ENCODE data around the gene TSNAX. TPM values are rescaled to one million over a fixed set of nuclear protein-coding genes. Genes with fewer than 3 reads are reported as not detected.
"Not testable (repeated sequence)": the region's sequence is repeated elsewhere in the genome, so short reads cannot be mapped to it uniquely, and the experiment has no call there.

The TSNAX gene
- total RNA-seq, 1 donor from 2014 or later = 44.1 TPM

DNA sequence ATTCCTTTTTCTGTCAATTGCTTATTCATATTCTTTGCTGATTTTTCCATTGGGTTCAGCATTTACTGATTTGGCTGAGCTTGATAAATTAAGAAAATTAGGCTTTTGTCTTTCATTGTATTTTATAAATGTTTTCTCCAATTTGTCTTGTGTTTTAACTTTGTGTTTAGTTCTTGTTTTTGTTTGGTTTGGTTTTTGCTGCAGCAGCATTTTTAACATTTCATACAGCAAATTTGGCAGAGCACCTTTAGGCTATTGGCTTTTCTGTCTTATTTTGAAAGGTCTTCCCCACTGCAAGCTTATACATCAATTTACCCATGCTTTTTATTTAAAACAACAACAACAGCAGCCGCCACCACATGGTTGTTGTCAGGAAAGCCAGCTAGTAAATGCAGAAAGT is 64.3 kb downstream of the TSNAX start:
- TF ChIP-seq, protein P1, sequence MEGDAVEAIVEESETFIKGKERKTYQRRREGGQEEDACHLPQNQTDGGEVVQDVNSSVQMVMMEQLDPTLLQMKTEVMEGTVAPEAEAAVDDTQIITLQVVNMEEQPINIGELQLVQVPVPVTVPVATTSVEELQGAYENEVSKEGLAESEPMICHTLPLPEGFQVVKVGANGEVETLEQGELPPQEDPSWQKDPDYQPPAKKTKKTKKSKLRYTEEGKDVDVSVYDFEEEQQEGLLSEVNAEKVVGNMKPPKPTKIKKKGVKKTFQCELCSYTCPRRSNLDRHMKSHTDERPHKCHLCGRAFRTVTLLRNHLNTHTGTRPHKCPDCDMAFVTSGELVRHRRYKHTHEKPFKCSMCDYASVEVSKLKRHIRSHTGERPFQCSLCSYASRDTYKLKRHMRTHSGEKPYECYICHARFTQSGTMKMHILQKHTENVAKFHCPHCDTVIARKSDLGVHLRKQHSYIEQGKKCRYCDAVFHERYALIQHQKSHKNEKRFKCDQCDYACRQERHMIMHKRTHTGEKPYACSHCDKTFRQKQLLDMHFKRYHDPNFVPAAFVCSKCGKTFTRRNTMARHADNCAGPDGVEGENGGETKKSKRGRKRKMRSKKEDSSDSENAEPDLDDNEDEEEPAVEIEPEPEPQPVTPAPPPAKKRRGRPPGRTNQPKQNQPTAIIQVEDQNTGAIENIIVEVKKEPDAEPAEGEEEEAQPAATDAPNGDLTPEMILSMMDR (IDR thresholded peaks at IDR 0.05) = no peak
- no peaks in the 10 kb centered on the region for H3K27me3 Mint-ChIP-seq (ENCODE audit: unreplicated experiment)
- no peaks in the 10 kb centered on the region for H3K9me3 Mint-ChIP-seq (ENCODE audit: unreplicated experiment)
- no peak for DNase-seq (ENCODE audit: extremely low spot score, unreplicated experiment)
- no peaks in the 10 kb centered on the region for H3K36me3 Mint-ChIP-seq (ENCODE audit: unreplicated experiment)
- H3K27ac Mint-ChIP-seq (ENCODE audit: unreplicated experiment) = no peak overlapping the region
- H3K4me1 Mint-ChIP-seq (ENCODE audit: unreplicated experiment) = peaks cover 21% of the 10 kb centered on the region
- no peak overlapping the region for H3K4me3 Mint-ChIP-seq (ENCODE audit: unreplicated experiment)

DNA sequence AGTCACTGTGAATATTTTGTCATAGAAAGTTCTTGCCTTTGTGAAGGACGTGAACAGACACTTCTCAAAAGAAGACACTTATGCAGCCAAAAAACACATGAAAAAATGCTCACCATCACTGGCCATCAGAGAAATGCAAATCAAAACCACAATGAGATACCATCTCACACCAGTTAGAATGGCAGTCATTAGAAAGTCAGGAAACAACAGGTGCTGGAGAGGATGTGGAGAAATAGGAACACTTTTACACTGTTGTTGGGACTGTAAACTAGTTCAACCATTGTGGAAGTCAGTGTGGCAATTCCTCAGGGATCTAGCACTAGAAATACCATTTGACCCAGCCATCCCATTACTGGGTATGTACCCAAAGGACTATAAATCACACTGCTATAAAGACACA is 64.8 kb downstream of the TSNAX start:
- H3K27me3 Mint-ChIP-seq (ENCODE audit: unreplicated experiment); H3K36me3 Mint-ChIP-seq (ENCODE audit: unreplicated experiment); H3K9me3 Mint-ChIP-seq (ENCODE audit: unreplicated experiment); DNase-seq (ENCODE audit: extremely low spot score, unreplicated experiment); H3K4me3 Mint-ChIP-seq (ENCODE audit: unreplicated experiment); H3K27ac Mint-ChIP-seq (ENCODE audit: unreplicated experiment): not testable (repeated sequence)
- peaks cover 21% of the 10 kb centered on the region for H3K4me1 Mint-ChIP-seq (ENCODE audit: unreplicated experiment)

DNA sequence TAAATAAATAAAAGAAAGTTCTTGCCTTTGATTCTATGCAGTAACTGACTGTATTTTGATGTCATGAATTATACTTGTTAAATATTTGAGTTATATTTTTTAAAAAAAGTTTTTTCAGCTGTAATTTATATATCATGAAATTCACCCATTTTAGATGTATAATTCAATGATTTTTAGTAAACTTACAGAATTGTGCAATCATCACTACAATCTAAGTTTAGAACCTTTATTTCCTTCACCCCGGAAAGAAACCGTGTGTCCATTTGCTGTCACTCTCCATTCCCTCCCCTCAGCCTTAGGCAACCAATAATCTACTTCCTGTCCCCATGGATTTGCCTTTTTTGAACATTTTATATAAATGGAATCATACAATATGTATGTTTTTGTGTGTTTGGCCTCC is 65.7 kb downstream of the TSNAX start:
- peaks cover 21% of the 10 kb centered on the region for H3K4me1 Mint-ChIP-seq (ENCODE audit: unreplicated experiment)
- no peak for DNase-seq (ENCODE audit: extremely low spot score, unreplicated experiment)
- no peak overlapping the region for H3K27ac Mint-ChIP-seq (ENCODE audit: unreplicated experiment)
- no peak overlapping the region for H3K4me3 Mint-ChIP-seq (ENCODE audit: unreplicated experiment)
- H3K9me3 Mint-ChIP-seq (ENCODE audit: unreplicated experiment) = no peaks in the 10 kb centered on the region
- no peaks in the 10 kb centered on the region for H3K36me3 Mint-ChIP-seq (ENCODE audit: unreplicated experiment)
- H3K27me3 Mint-ChIP-seq (ENCODE audit: unreplicated experiment) = no peaks in the 10 kb centered on the region
- TF ChIP-seq, protein P1 (IDR thresholded peaks at IDR 0.05) = no peak

DNA sequence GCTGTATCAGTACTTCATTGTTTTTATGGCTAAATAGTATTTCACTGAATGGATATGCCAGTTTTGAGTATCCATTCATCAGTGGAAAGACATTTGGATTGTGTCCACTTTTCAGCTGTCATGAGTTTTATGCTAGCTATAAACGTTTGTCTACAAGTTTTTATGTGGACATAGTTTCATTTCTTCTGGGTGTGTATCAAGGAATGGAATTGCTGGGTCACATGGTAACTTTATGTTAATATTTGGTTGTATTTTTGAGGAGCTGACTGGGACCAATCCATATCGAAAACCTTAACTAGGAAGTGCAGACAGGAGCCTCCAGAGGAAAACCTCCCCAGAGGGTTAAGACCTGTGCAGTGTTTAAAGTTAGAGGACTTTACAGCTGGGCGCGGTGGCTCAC is 66.3 kb downstream of the TSNAX start:
- DNase-seq (ENCODE audit: extremely low spot score, unreplicated experiment) = no peak

DNA sequence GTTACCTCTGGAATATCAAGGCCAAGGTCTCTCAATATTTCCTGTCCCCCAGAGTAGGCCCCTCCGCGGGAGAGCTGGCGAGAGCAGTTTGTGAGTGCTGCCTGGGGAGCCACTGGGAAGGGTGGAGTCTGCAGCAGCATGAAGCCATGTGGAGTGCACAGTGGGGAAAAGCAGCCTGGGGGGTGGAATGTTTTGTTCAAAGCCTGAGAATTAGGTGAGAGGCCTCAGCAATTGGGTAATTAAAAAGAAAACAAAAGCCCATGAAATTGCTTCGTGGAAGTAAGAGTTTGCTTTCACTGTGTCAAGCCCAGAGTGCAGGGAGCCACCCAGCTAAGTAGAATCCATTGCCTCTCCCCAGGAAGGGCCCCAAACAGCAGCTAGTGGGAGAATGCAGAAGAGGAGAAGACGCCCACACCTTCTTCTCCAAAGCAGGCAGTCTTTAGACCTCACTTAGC is 67.9 kb downstream of the TSNAX start:
- H3K27ac Mint-ChIP-seq (ENCODE audit: unreplicated experiment) = peak overlapping the region; percentile 6
- TF ChIP-seq, protein P1 (IDR thresholded peaks at IDR 0.05) = no peak
- H3K4me1 Mint-ChIP-seq (ENCODE audit: unreplicated experiment) = peaks cover 17% of the 10 kb centered on the region
- H3K36me3 Mint-ChIP-seq (ENCODE audit: unreplicated experiment) = no peaks in the 10 kb centered on the region
- DNase-seq (ENCODE audit: extremely low spot score, unreplicated experiment) = no peak
- H3K27me3 Mint-ChIP-seq (ENCODE audit: unreplicated experiment) = no peaks in the 10 kb centered on the region
- H3K4me3 Mint-ChIP-seq (ENCODE audit: unreplicated experiment) = no peak overlapping the region
- no peaks in the 10 kb centered on the region for H3K9me3 Mint-ChIP-seq (ENCODE audit: unreplicated experiment)

More for the DNA sequence above, 66.3 kb downstream of the TSNAX start:
- no peak overlapping the region for H3K4me3 Mint-ChIP-seq (ENCODE audit: unreplicated experiment)
- peaks cover 21% of the 10 kb centered on the region for H3K4me1 Mint-ChIP-seq (ENCODE audit: unreplicated experiment)
- TF ChIP-seq, protein P1 (IDR thresholded peaks at IDR 0.05) = no peak
- H3K27ac Mint-ChIP-seq (ENCODE audit: unreplicated experiment) = no peak overlapping the region
- H3K27me3 Mint-ChIP-seq (ENCODE audit: unreplicated experiment) = no peaks in the 10 kb centered on the region
- no peaks in the 10 kb centered on the region for H3K36me3 Mint-ChIP-seq (ENCODE audit: unreplicated experiment)
- no peaks in the 10 kb centered on the region for H3K9me3 Mint-ChIP-seq (ENCODE audit: unreplicated experiment)

DNA sequence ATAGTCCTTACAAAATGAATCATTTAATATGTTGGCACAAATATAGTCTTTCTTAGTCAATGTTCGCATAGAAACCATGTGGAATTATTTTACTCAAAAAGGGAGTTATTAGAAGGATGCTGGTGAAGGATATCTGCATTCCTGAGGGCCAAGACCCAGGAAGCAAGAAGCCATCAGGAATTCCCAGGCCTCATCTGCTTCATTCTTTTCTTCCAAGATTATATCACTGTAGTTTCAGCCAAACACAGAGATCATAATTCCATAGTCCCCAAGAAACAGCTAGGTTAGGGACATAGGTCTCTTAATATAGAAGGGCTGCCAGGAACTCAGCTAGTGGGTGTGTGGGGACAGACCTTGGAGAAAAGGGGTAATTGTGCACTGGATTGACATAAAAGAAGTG is 69.5 kb downstream of the TSNAX start:
- Mint-ChIP-seq H3K27me3 (ENCODE audit: unreplicated experiment) (no peaks in the 10 kb centered on the region), H3K4me1 (ENCODE audit: unreplicated experiment) (peaks cover 19% of the 10 kb centered on the region), H3K4me3 (ENCODE audit: unreplicated experiment) (no peak overlapping the region), H3K9me3 (ENCODE audit: unreplicated experiment) (no peaks in the 10 kb centered on the region), H3K27ac (ENCODE audit: unreplicated experiment) (no peak overlapping the region), H3K36me3 (ENCODE audit: unreplicated experiment) (no peaks in the 10 kb centered on the region)
- TF ChIP-seq, protein P1 (IDR thresholded peaks at IDR 0.05) = no peak
- DNase-seq (ENCODE audit: extremely low spot score, unreplicated experiment) = no peak

Measured in osteocyte (in vitro differentiated cells).